Activated T-cell treated with anti-CD3 and anti-CD28 coated beads, Interleukin-2, amount 50 U/mL, for 4 hours (primary cell): ENCODE results near the gene WDR64. TPM values are rescaled to one million over a fixed set of nuclear protein-coding genes. Genes with fewer than 3 reads are reported as not detected.

Experiments
- ATAC-seq, 2 donors: fragments of 200-7000 bp; cut with Tn5 transposase; one replicate each; pipeline ENCODE4 v1.10.0; 2021
- DNase-seq: peaks from one replicate; pipeline ENCODE4 v3.0.0-alpha.2; 2020
- H3K27me3 Mint-ChIP-seq: one replicate; pipeline ENCODE4 v1.8.0; 2021; ENCODE audit warnings: low read depth, mixed read lengths
- H3K36me3 Mint-ChIP-seq: one replicate; pipeline ENCODE4 v1.8.0; 2022; ENCODE audit warnings: mixed read lengths; ENCODE audit not compliant: insufficient read depth
- H3K4me1 Mint-ChIP-seq: one replicate; pipeline ENCODE4 v1.8.0; 2021; ENCODE audit warnings: low read depth, mixed read lengths
- H3K4me3 Mint-ChIP-seq: one replicate; pipeline ENCODE4 v1.8.0; 2021; ENCODE audit warnings: mild to moderate bottlenecking, moderate library complexity, mixed read lengths
- H3K9me3 Mint-ChIP-seq: one replicate; pipeline ENCODE4 v1.8.0; 2021; ENCODE audit warnings: mixed read lengths
- total RNA-seq, 3 donors: library from RNA; stranded (reverse); gene quantifications; one replicate each; pipeline ENCODE4 v1.2.1, GENCODE V29; 2021

WDR64 gene
- total RNA-seq, 3 donors from 2014 or later, result 0.13 to 0.14 TPM; not detected in 1

- Mint-ChIP-seq H3K27me3 (no peaks in the 10 kb centered on the region), H3K36me3 (peaks cover 16% of the 10 kb centered on the region), H3K9me3 (peaks cover 8% of the 10 kb centered on the region), H3K4me3 (peak overlapping the region; percentile 90), H3K4me1 (peaks cover 40% of the 10 kb centered on the region)
- DNase-seq, result no peak
- ATAC-seq, result no peak
These were observed 13.0 kb upstream of the WDR64 start for GRCh38 chr1:241638909-241639622.

- ATAC-seq (peak; percentile 30 to 38), DNase-seq (peak; percentile 6)
- Mint-ChIP-seq H3K9me3 (peaks cover 8% of the 10 kb centered on the region), H3K36me3 (peaks cover 12% of the 10 kb centered on the region), H3K4me1 (peaks cover 40% of the 10 kb centered on the region), H3K4me3 (peak overlapping the region; percentile 90), H3K27me3 (no peaks in the 10 kb centered on the region)
These were observed 12.4 kb upstream of the WDR64 start for GRCh38 chr1:241639623-241640148.

- H3K4me3 Mint-ChIP-seq, result peak within 1 kb of the TSS; percentile 90
- H3K27me3 Mint-ChIP-seq, result no peaks in the 10 kb centered on the region
- H3K4me1 Mint-ChIP-seq, result peaks cover 36% of the 10 kb centered on the region
- ATAC-seq (peak; percentile 97 to 98), DNase-seq (peak; percentile 90)
- H3K36me3 Mint-ChIP-seq, result peaks cover 6% of the 10 kb centered on the region
- peaks cover 8% of the 10 kb centered on the region for H3K9me3 Mint-ChIP-seq
These were observed 11.8 kb upstream of the WDR64 start, which contains the start of the genes CHML and OPN3 for GRCh38 chr1:241640149-241640866. Gene CHML (minus strand): TSS chr1:241640369. CDS start chr1:241635766, 4,603 bp downstream. Gene OPN3 (minus strand): TSS chr1:241640369. CDS start chr1:241640254, 115 bp downstream.

- ATAC-seq (no peak), DNase-seq (no peak)
- peaks cover 2% of the 10 kb centered on the region for H3K36me3 Mint-ChIP-seq
- H3K9me3 Mint-ChIP-seq, result peaks cover 8% of the 10 kb centered on the region
- H3K27me3 Mint-ChIP-seq, result no peaks in the 10 kb centered on the region
- peaks cover 35% of the 10 kb centered on the region for H3K4me1 Mint-ChIP-seq
- peak overlapping the region; percentile 73 for H3K4me3 Mint-ChIP-seq
These were observed 11.0 kb upstream of the WDR64 start for GRCh38 chr1:241640867-241641622.

- DNase-seq, result no peak
- H3K4me1 Mint-ChIP-seq, result peaks cover 29% of the 10 kb centered on the region
These were observed 10.1 kb upstream of the WDR64 start for GRCh38 chr1:241641773-241642592.

GRCh38 chr1:241642593-241642944 lies 9.5 kb upstream of the WDR64 start:
- Mint-ChIP-seq H3K4me3 (no peak overlapping the region), H3K27me3 (no peaks in the 10 kb centered on the region), H3K9me3 (peaks cover 8% of the 10 kb centered on the region), H3K36me3 (no peaks in the 10 kb centered on the region), H3K4me1 (peaks cover 23% of the 10 kb centered on the region)
- no peak for ATAC-seq
- no peak for DNase-seq

More at GRCh38 chr1:241641773-241642592, 10.1 kb upstream of the WDR64 start:
- Mint-ChIP-seq H3K36me3 (no peaks in the 10 kb centered on the region), H3K27me3 (no peaks in the 10 kb centered on the region), H3K4me3 (no peak overlapping the region), H3K9me3 (peaks cover 8% of the 10 kb centered on the region)
- ATAC-seq, result no peak

GRCh38 chr1:241644259-241644658 lies 7.8 kb upstream of the WDR64 start:
- ATAC-seq (no peak), DNase-seq (no peak)
- Mint-ChIP-seq H3K9me3 (peaks cover 8% of the 10 kb centered on the region), H3K27me3 (no peaks in the 10 kb centered on the region), H3K4me3 (no peak overlapping the region), H3K36me3 (no peaks in the 10 kb centered on the region), H3K4me1 (peaks cover 9% of the 10 kb centered on the region)

- no peak for DNase-seq
- H3K27me3 Mint-ChIP-seq, result peaks cover 1% of the 10 kb centered on the region
- no peaks in the 10 kb centered on the region for H3K36me3 Mint-ChIP-seq
- peaks cover 8% of the 10 kb centered on the region for H3K4me1 Mint-ChIP-seq
- H3K4me3 Mint-ChIP-seq, result no peak overlapping the region
- peaks cover 11% of the 10 kb centered on the region for H3K9me3 Mint-ChIP-seq
- ATAC-seq, result no peak
These were observed 6.9 kb upstream of the WDR64 start for GRCh38 chr1:241645199-241645598.

GRCh38 chr1:241646201-241646600 lies 5.9 kb upstream of the WDR64 start:
- peaks cover 6% of the 10 kb centered on the region for H3K27me3 Mint-ChIP-seq
- ATAC-seq (no peak), DNase-seq (no peak)
- no peak overlapping the region for H3K4me3 Mint-ChIP-seq
- H3K4me1 Mint-ChIP-seq, result peaks cover 3% of the 10 kb centered on the region
- no peaks in the 10 kb centered on the region for H3K36me3 Mint-ChIP-seq
- peaks cover 11% of the 10 kb centered on the region for H3K9me3 Mint-ChIP-seq

GRCh38 chr1:241647658-241648057 lies 4.4 kb upstream of the WDR64 start:
- Mint-ChIP-seq H3K9me3 (peaks cover 7% of the 10 kb centered on the region), H3K36me3 (no peaks in the 10 kb centered on the region), H3K27me3 (peaks cover 6% of the 10 kb centered on the region), H3K4me1 (peaks cover 3% of the 10 kb centered on the region), H3K4me3 (no peak overlapping the region)
- DNase-seq (no peak), ATAC-seq (no peak)

GRCh38 chr1:241648159-241648558 lies 3.9 kb upstream of the WDR64 start:
- H3K4me3 Mint-ChIP-seq, result no peak overlapping the region
- H3K27me3 Mint-ChIP-seq, result peaks cover 6% of the 10 kb centered on the region
- DNase-seq (no peak), ATAC-seq (no peak)
- no peaks in the 10 kb centered on the region for H3K36me3 Mint-ChIP-seq
- peaks cover 6% of the 10 kb centered on the region for H3K9me3 Mint-ChIP-seq
- H3K4me1 Mint-ChIP-seq, result peaks cover 3% of the 10 kb centered on the region

GRCh38 chr1:241654019-241654418 lies 1.9 kb downstream of the WDR64 start:
- DNase-seq (no peak), ATAC-seq (no peak)
- no peak overlapping the region for H3K4me3 Mint-ChIP-seq
- peaks cover 4% of the 10 kb centered on the region for H3K9me3 Mint-ChIP-seq
- no peaks in the 10 kb centered on the region for H3K4me1 Mint-ChIP-seq
- peaks cover 6% of the 10 kb centered on the region for H3K27me3 Mint-ChIP-seq
- no peaks in the 10 kb centered on the region for H3K36me3 Mint-ChIP-seq

GRCh38 chr1:241654641-241655040 lies 2.6 kb downstream of the WDR64 start:
- Mint-ChIP-seq H3K4me1 (no peaks in the 10 kb centered on the region), H3K4me3 (no peak overlapping the region), H3K27me3 (peaks cover 9% of the 10 kb centered on the region), H3K9me3 (peaks cover under 1% of the 10 kb centered on the region), H3K36me3 (no peaks in the 10 kb centered on the region)
- DNase-seq (no peak), ATAC-seq (no peak)
